ENCODE measurements around the gene DIAPH3. TPM values are rescaled to one million over a fixed set of nuclear protein-coding genes. Genes with fewer than 3 reads are reported as not detected.
A peak's percentile ranks its signal among the peaks of the same experiment; 100 is the strongest.

Gene DIAPH3
- total RNA-seq, 4 donors from 2014 or later, result 0.10 to 0.67 TPM; not detected in 2

DNA sequence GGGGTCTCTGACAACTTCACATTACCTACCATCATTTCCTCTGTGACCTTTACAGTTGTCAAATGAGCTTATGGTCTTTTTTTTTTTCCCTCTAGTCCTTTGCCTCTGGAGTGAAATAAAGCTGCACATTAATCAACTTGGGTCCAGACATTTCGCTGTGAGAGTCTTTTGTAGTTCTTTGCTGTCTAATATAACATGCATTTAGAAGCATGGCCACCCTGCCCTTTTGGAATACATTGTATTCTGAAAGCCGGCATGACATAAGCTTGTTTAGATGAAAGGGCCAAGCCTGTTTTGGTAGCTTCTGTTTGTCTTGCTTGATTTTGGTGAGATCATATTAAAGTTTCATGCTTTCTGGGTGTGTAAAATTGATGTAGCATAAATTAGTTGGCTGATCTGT, 509.8 kb downstream of the DIAPH3 start:
- no peaks in the 10 kb centered on the region for H3K9me3 ChIP-seq
- no peak overlapping the region for H3K27ac ChIP-seq
- DNase-seq, result no peak
- TF ChIP-seq CTCF (IDR thresholded peaks at IDR 0.05) (no peak), POLR2A (IDR thresholded peaks at IDR 0.05) (no peak)
- peaks cover 0 to 3% of the 10 kb centered on the region in 2 donors for H3K4me1 ChIP-seq
- no peaks in the 10 kb centered on the region for H3K36me3 ChIP-seq
- intact Hi-C loops (cut with DNase I), result no loop called here
- no peaks in the 10 kb centered on the region for H3K27me3 ChIP-seq
- H3K4me3 ChIP-seq (replicated peaks in 1 of 3), result no peak overlapping the region
- 96 to 98% methylated on average over 2 of the region's 2 CpGs for WGBS, 2 donors

DNA sequence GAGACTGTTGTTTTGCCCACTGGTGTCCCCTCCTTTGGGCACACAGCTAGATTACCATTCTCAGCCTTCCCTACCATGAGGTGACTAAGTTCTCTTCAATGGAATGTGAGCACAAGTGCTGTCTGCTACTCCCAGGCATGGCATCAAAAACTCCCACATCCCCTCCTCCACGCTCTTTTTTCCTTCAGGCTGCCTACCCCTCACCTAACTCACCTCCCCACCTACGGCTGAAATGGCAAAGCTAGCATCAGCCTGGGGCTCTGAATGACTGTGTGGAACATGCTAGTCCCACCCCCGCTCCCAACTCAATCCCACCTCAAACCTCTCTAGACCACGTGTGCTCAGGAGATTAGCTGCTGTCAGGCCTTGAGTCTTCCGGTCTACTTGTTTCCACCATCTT, 512.2 kb downstream of the DIAPH3 start:
- Histone ChIP-seq H3K4me3 (replicated peaks in 1 of 3) (no peak overlapping the region), H3K27ac (no peak overlapping the region), H3K27me3 (no peaks in the 10 kb centered on the region), H3K4me1 (no peaks in the 10 kb centered on the region), H3K36me3 (no peaks in the 10 kb centered on the region), H3K9me3 (no peaks in the 10 kb centered on the region)
- 89 to 94% methylated on average over 5 of the region's 5 CpGs for WGBS, 2 donors
- no peak for TF ChIP-seq POLR2A (IDR thresholded peaks at IDR 0.05)
- intact Hi-C loops (cut with DNase I), result no loop called here
- no peak for DNase-seq

DNA sequence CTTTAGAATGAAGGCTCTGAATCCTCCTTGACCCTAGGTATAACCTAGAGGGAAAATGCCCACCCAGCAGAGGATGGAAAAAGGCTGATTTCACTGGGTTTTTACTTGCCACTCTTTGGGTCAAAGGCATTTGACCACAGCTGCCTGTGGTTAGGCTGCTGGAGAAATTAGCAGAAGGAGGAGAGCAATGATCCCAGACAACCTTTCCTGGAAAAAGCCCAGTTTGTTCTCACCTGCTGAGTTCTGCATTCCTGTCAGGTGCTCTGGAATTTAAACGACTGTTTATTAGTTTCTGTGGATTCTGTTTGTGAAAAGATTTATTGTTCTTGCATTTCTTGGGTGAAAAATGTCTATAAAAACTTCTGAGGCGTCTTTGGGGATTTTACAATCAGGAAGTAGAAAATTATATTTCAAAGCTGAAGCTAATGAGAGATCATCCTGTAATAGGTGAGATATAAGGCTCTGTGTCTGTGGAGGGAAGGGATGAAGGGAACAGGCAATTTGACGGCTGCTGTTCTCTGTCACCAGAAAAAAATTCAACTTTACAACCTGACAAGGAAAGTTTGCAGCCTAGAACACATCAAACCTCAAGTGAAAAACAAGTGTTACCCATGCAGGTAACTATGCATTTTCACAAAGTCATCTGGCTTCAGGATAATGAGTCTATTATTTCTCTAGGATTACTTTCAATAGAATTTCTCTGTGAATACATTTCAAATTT, 519.7 kb downstream of the DIAPH3 start:
- DNase-seq, result peak; percentile 11 to 36
- 12 to 28% methylated on average over 3 of the region's 3 CpGs for WGBS, 2 donors
- H3K9me3 ChIP-seq, result no peaks in the 10 kb centered on the region
- TF ChIP-seq POLR2A (IDR thresholded peaks at IDR 0.05), result no peak
- TF ChIP-seq CTCF (IDR thresholded peaks at IDR 0.05), result no peak
- H3K36me3 ChIP-seq, result no peaks in the 10 kb centered on the region
- H3K4me1 ChIP-seq, result peaks cover 15 to 18% of the 10 kb centered on the region in 2 donors
- intact Hi-C loops (cut with DNase I), result no loop called here
- H3K4me3 ChIP-seq (replicated peaks in 1 of 3), result no peak overlapping the region
- H3K27ac ChIP-seq, result peak overlapping the region; percentile 33 to 69 (median 61)
- no peaks in the 10 kb centered on the region for H3K27me3 ChIP-seq

- H3K4me1 ChIP-seq, result peaks cover 15 to 18% of the 10 kb centered on the region in 2 donors
- DNase-seq, result no peak
- H3K27me3 ChIP-seq, result no peaks in the 10 kb centered on the region
- H3K36me3 ChIP-seq, result no peaks in the 10 kb centered on the region
- WGBS, 2 donors, result 84 to 91% methylated on average over 6 of the region's 6 CpGs
- no peak for TF ChIP-seq CTCF (IDR thresholded peaks at IDR 0.05)
- no peak for TF ChIP-seq POLR2A (IDR thresholded peaks at IDR 0.05)
- H3K4me3 ChIP-seq (replicated peaks in 1 of 3), result no peak overlapping the region
- no peaks in the 10 kb centered on the region for H3K9me3 ChIP-seq
- intact Hi-C loops (cut with DNase I), result no loop called here
- H3K27ac ChIP-seq, result peak overlapping the region in 2 of 3 donors; percentile 33 to 69
Observed at GRCh38 chr13:59643364-59643841, 520.3 kb downstream of the DIAPH3 start.

- Histone ChIP-seq H3K4me1 (peaks cover 15 to 18% of the 10 kb centered on the region in 2 donors), H3K9me3 (no peaks in the 10 kb centered on the region), H3K27ac (no peak overlapping the region), H3K36me3 (no peaks in the 10 kb centered on the region), H3K27me3 (no peaks in the 10 kb centered on the region), H3K4me3 (replicated peaks in 1 of 3) (no peak overlapping the region)
- intact Hi-C loops (cut with DNase I), result no loop called here
- WGBS, 2 donors, result 88 to 89% methylated on average over 1 of the region's 1 CpG
- no peak for DNase-seq
- TF ChIP-seq POLR2A (IDR thresholded peaks at IDR 0.05), result no peak
- TF ChIP-seq CTCF (IDR thresholded peaks at IDR 0.05), result no peak
Observed at GRCh38 chr13:59641817-59642216, 521.9 kb downstream of the DIAPH3 start.
